ENCODE data around the gene ZNF17.

The ZNF17 gene

GRCh38 chr19:57377498-57378146 is 33.3 kb upstream of the ZNF17 start:
- TF ChIP-seq CTCF (IDR thresholded peaks at IDR 0.05) = no peak

- TF ChIP-seq CTCF (IDR thresholded peaks at IDR 0.05) = no peak
Measured at GRCh38 chr19:57380923-57381322, 30.0 kb upstream of the ZNF17 start.

- no peak for TF ChIP-seq CTCF (IDR thresholded peaks at IDR 0.05)
Measured at GRCh38 chr19:57382806-57383488, 28.0 kb upstream of the ZNF17 start.

- no peak for TF ChIP-seq CTCF (IDR thresholded peaks at IDR 0.05)
Measured at GRCh38 chr19:57389194-57389729, 21.7 kb upstream of the ZNF17 start.

- no peak for TF ChIP-seq CTCF (IDR thresholded peaks at IDR 0.05)
Measured at GRCh38 chr19:57389730-57390598, 21.0 kb upstream of the ZNF17 start, which contains the start of gene ZNF548. Gene ZNF548, plus strand, starts transcription at chr19:57389854. Its CDS starts 246 bp downstream, at chr19:57390100.

- no peak for TF ChIP-seq CTCF (IDR thresholded peaks at IDR 0.05)
Measured at GRCh38 chr19:57395710-57396109, 15.3 kb upstream of the ZNF17 start.

GRCh38 chr19:57398868-57399267 is 12.1 kb upstream of the ZNF17 start:
- no peak for TF ChIP-seq CTCF (IDR thresholded peaks at IDR 0.05)

Data from LNCAP (cell line).